Neuronal stem cell (in vitro differentiated cells): ENCODE measurements around the gene COQ5. TPM values are rescaled to one million over a fixed set of nuclear protein-coding genes. Genes with fewer than 3 reads are reported as not detected.

ENCODE experiments used
- DNase-seq: peaks from one replicate; pipeline ENCODE4 v3.0.0-alpha.2; 2013; ENCODE audit warnings: low spot score
- H2AFZ ChIP-seq: one replicate; pipeline ENCODE4 v1.6.1; 2013; ENCODE audit warnings: mild to moderate bottlenecking, low read length, inconsistent platforms
- H2AK5ac ChIP-seq: 2 replicates; pipeline ENCODE4 v1.6.1; 2013; ENCODE audit warnings: low read depth, mild to moderate bottlenecking, inconsistent platforms, low read length, moderate library complexity, mixed read lengths
- H2BK120ac ChIP-seq: 2 replicates; pipeline ENCODE4 v1.6.1; 2013; ENCODE audit warnings: low read depth, mild to moderate bottlenecking, inconsistent platforms, low read length, moderate library complexity, mixed read lengths
- H2BK12ac ChIP-seq: one replicate; pipeline ENCODE4 v1.6.1; 2013; ENCODE audit warnings: low read length, inconsistent platforms
- H2BK15ac ChIP-seq: 2 replicates; pipeline ENCODE4 v1.6.1; 2013; ENCODE audit warnings: mild to moderate bottlenecking, low read length, inconsistent platforms, mixed read lengths
- H2BK5ac ChIP-seq: one replicate; pipeline ENCODE4 v1.6.1; 2013; ENCODE audit warnings: inconsistent platforms, mild to moderate bottlenecking, low read length, moderate library complexity
- H3K14ac ChIP-seq: one replicate; pipeline ENCODE4 v1.6.1; 2013; ENCODE audit warnings: low read length, inconsistent platforms
- H3K18ac ChIP-seq: 2 replicates; pipeline ENCODE4 v1.6.1; 2013; ENCODE audit warnings: low read length, inconsistent platforms
- H3K23ac ChIP-seq: 2 replicates; pipeline ENCODE4 v1.6.1; 2013; ENCODE audit warnings: low read depth, mild to moderate bottlenecking, mixed read lengths, low read length, inconsistent platforms; ENCODE audit not compliant: poor library complexity
- H3K27ac ChIP-seq: replicated peaks from 3 replicates; pipeline ENCODE4 v1.5.1; 2013; ENCODE audit warnings: low read length, inconsistent platforms
- H3K27me3 ChIP-seq, 3 experiments: 2 replicates each; pipeline ENCODE4 v1.6.1; 2013; ENCODE audit warnings: low read length in 3 of 3, mild to moderate bottlenecking in 2 of 3, inconsistent platforms in 1 of 3, low read depth in 1 of 3, mixed read lengths in 1 of 3, moderate library complexity in 1 of 3; ENCODE audit not compliant: control insufficient read depth in 3 of 3, insufficient read depth in 3 of 3
- H3K36me3 ChIP-seq, 2 donors: replicated peaks in 1 of 2; 2 replicates each; pipeline ENCODE4 v1.6.1; 2013; ENCODE audit warnings: low read length in 2 of 2; ENCODE audit not compliant: control insufficient read depth in 2 of 2, insufficient read depth in 2 of 2
- H3K4ac ChIP-seq: 2 replicates; pipeline ENCODE4 v1.6.1; 2013; ENCODE audit warnings: inconsistent platforms, mild to moderate bottlenecking, low read length, moderate library complexity
- H3K4me1 ChIP-seq, 2 donors: 1 replicate in 1 of 2; 2 replicates in 1 of 2; pipeline ENCODE4 v1.6.1; 2013; ENCODE audit warnings: low read length in 2 of 2, low read depth in 1 of 2; ENCODE audit not compliant: control insufficient read depth in 2 of 2, insufficient read depth in 1 of 2
- H3K4me2 ChIP-seq: one replicate; pipeline ENCODE4 v1.6.1; 2013; ENCODE audit warnings: mild to moderate bottlenecking, low read length, inconsistent platforms; ENCODE audit not compliant: insufficient read depth, poor library complexity, severe bottlenecking
- H3K4me3 ChIP-seq, 2 donors: 2 replicates each; pipeline ENCODE4 v1.5.1; 2013; ENCODE audit warnings: low read length in 2 of 2, mild to moderate bottlenecking in 2 of 2, inconsistent platforms in 1 of 2, moderate library complexity in 1 of 2
- H3K79me1 ChIP-seq: one replicate; pipeline ENCODE4 v1.6.1; 2013; ENCODE audit warnings: low read depth, mild to moderate bottlenecking, inconsistent platforms, low read length, moderate library complexity
- H3K9ac ChIP-seq: one replicate; pipeline ENCODE4 v1.6.1; 2013; ENCODE audit warnings: mild to moderate bottlenecking, low read depth, low read length, inconsistent platforms; ENCODE audit not compliant: poor library complexity
- H3K9me3 ChIP-seq, 2 donors: replicated peaks in 1 of 2; 2 replicates each; pipeline versions ENCODE3 to v1.6.1; 2013; ENCODE audit warnings: low read length in 2 of 2, mild to moderate bottlenecking in 2 of 2, inconsistent platforms in 1 of 2, low read depth in 1 of 2, mixed read lengths in 1 of 2, moderate library complexity in 1 of 2; ENCODE audit not compliant: control insufficient read depth in 2 of 2, insufficient read depth in 1 of 2
- H4K8ac ChIP-seq: one replicate; pipeline ENCODE4 v1.6.1; 2013; ENCODE audit warnings: low read depth, mild to moderate bottlenecking, inconsistent platforms, low read length, moderate library complexity
- H4K91ac ChIP-seq: one replicate; pipeline ENCODE4 v1.6.1; 2013; ENCODE audit warnings: low read length, low read depth, mild to moderate bottlenecking, inconsistent platforms; ENCODE audit not compliant: poor library complexity
- WGBS, 2 donors: extraction: QIAGEN DNeasy Blood & Tissue Kit; methylation state at CpG; one replicate each; pipeline ENCODE4 v1.1.7; 2013; ENCODE audit warnings: missing lambda C conversion rate in 2 of 2, mixed read lengths in 1 of 2; ENCODE audit not compliant: insufficient read length in 2 of 2, insufficient replicate concordance in 1 of 2; ENCODE audit errors: extremely low coverage in 2 of 2; 5-methylcytosine and 5-hydroxymethylcytosine counted together
- small RNA-seq: library from polyadenylated mRNA; stranded (forward); fragments of <200 nt; extraction: miRNeasy Mini kit (QIAGEN cat#:217004); gene quantifications from one replicate; pipeline ENCODE3, GENCODE V24; 2013; ENCODE audit not compliant: insufficient read depth

Gene COQ5

DNA sequence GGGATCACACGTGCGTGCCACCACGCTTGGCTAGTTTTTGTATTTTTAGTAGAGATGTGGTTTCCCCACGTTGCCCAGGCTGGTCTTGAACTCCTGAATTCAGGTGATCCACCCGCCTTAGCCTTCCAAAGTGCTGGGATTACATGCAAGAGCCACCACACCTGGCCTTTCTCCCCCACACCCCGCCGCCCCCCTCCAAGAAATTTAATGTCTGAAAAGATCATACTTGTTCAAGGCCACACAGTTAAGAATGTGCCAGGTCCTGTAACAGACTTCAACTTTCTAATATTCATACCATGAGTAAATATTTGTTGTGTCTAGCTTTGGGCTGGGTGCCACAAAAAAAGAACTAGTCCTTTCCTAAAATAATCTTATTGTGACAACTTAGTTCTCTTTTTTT, 73.7 kb downstream of the COQ5 start:
- Histone ChIP-seq H2BK15ac (no peak overlapping the region), H3K36me3 (peaks cover 30 to 89% of the 10 kb centered on the region in 2 donors), H4K8ac (no peak overlapping the region), H2BK5ac (no peak overlapping the region), H3K27ac (no peak overlapping the region), H2AK5ac (no peak overlapping the region), H3K4ac (no peak overlapping the region), H2AFZ (no peak overlapping the region), H3K4me1 (no peaks in the 10 kb centered on the region), H2BK120ac (no peak overlapping the region), H3K14ac (no peak overlapping the region), H3K9me3 (no peaks in the 10 kb centered on the region), H2BK12ac (no peak overlapping the region), H3K4me3 (no peak overlapping the region), H3K23ac (no peak overlapping the region), H3K4me2 (no peak overlapping the region), H3K27me3 (no peaks in the 10 kb centered on the region), H3K79me1 (no peaks in the 10 kb centered on the region), H3K9ac (no peak overlapping the region), H3K18ac (no peak overlapping the region), H4K91ac (no peak overlapping the region)
- no peak for DNase-seq
- WGBS, 2 donors = no CpG with 5 or more reads among the region's 7 CpGs

DNA sequence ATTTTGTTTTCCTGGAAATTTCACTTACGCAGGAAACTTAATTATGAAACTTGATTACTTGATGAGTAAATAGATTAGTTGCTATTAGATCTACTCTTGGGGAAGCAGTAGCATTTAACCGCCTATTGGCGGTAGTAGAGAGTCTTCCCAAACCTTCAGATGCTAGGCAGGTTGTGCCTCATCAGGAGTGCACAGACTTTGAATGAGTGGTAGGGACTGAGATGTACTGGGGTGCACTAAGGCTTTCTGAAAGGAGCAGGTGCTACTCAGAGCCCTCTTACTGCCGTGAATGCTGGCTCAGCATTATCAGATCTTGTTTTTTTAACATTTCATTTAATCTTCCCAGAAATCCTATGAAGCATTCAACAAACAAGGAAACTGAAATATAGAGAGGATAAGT, 75.0 kb downstream of the COQ5 start:
- H4K91ac ChIP-seq = no peak overlapping the region
- no peaks in the 10 kb centered on the region for H3K27me3 ChIP-seq
- H3K4me1 ChIP-seq = no peaks in the 10 kb centered on the region
- H2BK15ac ChIP-seq = no peak overlapping the region
- H2AK5ac ChIP-seq = no peak overlapping the region
- DNase-seq = no peak
- H3K36me3 ChIP-seq = peaks cover 21 to 89% of the 10 kb centered on the region in 2 donors
- no peaks in the 10 kb centered on the region for H3K9me3 ChIP-seq
- no peak overlapping the region for H4K8ac ChIP-seq
- no peak overlapping the region for H2BK120ac ChIP-seq
- H3K18ac ChIP-seq = no peak overlapping the region
- H3K4me2 ChIP-seq = no peak overlapping the region
- H2BK5ac ChIP-seq = no peak overlapping the region
- no peak overlapping the region for H3K23ac ChIP-seq
- H3K27ac ChIP-seq = no peak overlapping the region
- H3K4me3 ChIP-seq = no peak overlapping the region
- H2AFZ ChIP-seq = no peak overlapping the region
- WGBS, 2 donors = no CpG with 5 or more reads among the region's 4 CpGs
- no peak overlapping the region for H3K9ac ChIP-seq
- H3K4ac ChIP-seq = no peak overlapping the region
- H3K14ac ChIP-seq = no peak overlapping the region
- no peak overlapping the region for H2BK12ac ChIP-seq
- H3K79me1 ChIP-seq = no peaks in the 10 kb centered on the region

Small RNAs within 50 kb of the gene (small RNA-seq; reads per million reads assigned to genes)
- not detected for gene RF00019
